Activated T-cell treated with anti-CD3 and anti-CD28 coated beads, Interleukin-2, amount 50 U/mL, for 4 hours (primary cell): ENCODE measurements around the gene TCP1. TPM values are rescaled to one million over a fixed set of nuclear protein-coding genes. Genes with fewer than 3 reads are reported as not detected.

Experiments
- ATAC-seq, 2 donors: fragments of 200-7000 bp; cut with Tn5 transposase; one replicate each; pipeline ENCODE4 v1.10.0; 2021
- DNase-seq: peaks from one replicate; pipeline ENCODE4 v3.0.0-alpha.2; 2020
- H3K27me3 Mint-ChIP-seq: one replicate; pipeline ENCODE4 v1.8.0; 2021; ENCODE audit warnings: low read depth, mixed read lengths
- H3K36me3 Mint-ChIP-seq: one replicate; pipeline ENCODE4 v1.8.0; 2022; ENCODE audit warnings: mixed read lengths; ENCODE audit not compliant: insufficient read depth
- H3K4me1 Mint-ChIP-seq: one replicate; pipeline ENCODE4 v1.8.0; 2021; ENCODE audit warnings: low read depth, mixed read lengths
- H3K4me3 Mint-ChIP-seq: one replicate; pipeline ENCODE4 v1.8.0; 2021; ENCODE audit warnings: mild to moderate bottlenecking, moderate library complexity, mixed read lengths
- H3K9me3 Mint-ChIP-seq: one replicate; pipeline ENCODE4 v1.8.0; 2021; ENCODE audit warnings: mixed read lengths
- total RNA-seq, 3 donors: library from RNA; stranded (reverse); gene quantifications; one replicate each; pipeline ENCODE4 v1.2.1, GENCODE V29; 2021

Gene TCP1
- total RNA-seq = 100 to 1,000 TPM; 623 to 691 (median 686) TPM

- DNase-seq (peak; percentile 98), ATAC-seq (peak; percentile 81 to 84)
- H3K4me1 Mint-ChIP-seq = peaks cover 62% of the 10 kb centered on the region
- peak within 1 kb of the TSS; percentile 99 for H3K4me3 Mint-ChIP-seq
- no peaks in the 10 kb centered on the region for H3K9me3 Mint-ChIP-seq
- H3K27me3 Mint-ChIP-seq = no peaks in the 10 kb centered on the region
- peaks cover 53% of the 10 kb centered on the region for H3K36me3 Mint-ChIP-seq
These were observed at the start of gene TCP1 for GRCh38 chr6:159789377-159790148. TCP1 (minus strand) TSS chr6:159789602; CDS start chr6:159789468, 134 bp downstream.

- no peaks in the 10 kb centered on the region for H3K36me3 Mint-ChIP-seq
- H3K27me3 Mint-ChIP-seq = peaks cover 3% of the 10 kb centered on the region
- no peak overlapping the region for H3K4me3 Mint-ChIP-seq
- ATAC-seq (no peak), DNase-seq (no peak)
- no peaks in the 10 kb centered on the region for H3K9me3 Mint-ChIP-seq
- H3K4me1 Mint-ChIP-seq = peaks cover 7% of the 10 kb centered on the region
These were observed 48.8 kb upstream of the TCP1 start for GRCh38 chr6:159838020-159838744.

- Mint-ChIP-seq H3K27me3 (peaks cover 3% of the 10 kb centered on the region), H3K4me1 (peaks cover 9% of the 10 kb centered on the region)
- no peak for ATAC-seq
These were observed 48.1 kb upstream of the TCP1 start for GRCh38 chr6:159837511-159837910.

GRCh38 chr6:159836718-159837490, 47.5 kb upstream of the TCP1 start:
- Mint-ChIP-seq H3K4me3 (no peak overlapping the region), H3K27me3 (peaks cover 3% of the 10 kb centered on the region), H3K9me3 (no peaks in the 10 kb centered on the region)

More at GRCh38 chr6:159837511-159837910, 48.1 kb upstream of the TCP1 start:
- DNase-seq = no peak
- Mint-ChIP-seq H3K4me3 (no peak overlapping the region), H3K36me3 (no peaks in the 10 kb centered on the region), H3K9me3 (no peaks in the 10 kb centered on the region)

GRCh38 chr6:159833997-159834603, 44.7 kb upstream of the TCP1 start:
- no peaks in the 10 kb centered on the region for H3K36me3 Mint-ChIP-seq
- ATAC-seq (no peak), DNase-seq (no peak)
- H3K9me3 Mint-ChIP-seq = no peaks in the 10 kb centered on the region
- H3K4me3 Mint-ChIP-seq = no peak overlapping the region
- no peaks in the 10 kb centered on the region for H3K27me3 Mint-ChIP-seq
- peaks cover 15% of the 10 kb centered on the region for H3K4me1 Mint-ChIP-seq

More at GRCh38 chr6:159836718-159837490, 47.5 kb upstream of the TCP1 start:
- DNase-seq (no peak), ATAC-seq (no peak)
- Mint-ChIP-seq H3K36me3 (no peaks in the 10 kb centered on the region), H3K4me1 (peaks cover 9% of the 10 kb centered on the region)

- ATAC-seq (no peak), DNase-seq (no peak)
- Mint-ChIP-seq H3K4me3 (no peak overlapping the region), H3K4me1 (peaks cover 15% of the 10 kb centered on the region), H3K36me3 (no peaks in the 10 kb centered on the region), H3K9me3 (no peaks in the 10 kb centered on the region), H3K27me3 (no peaks in the 10 kb centered on the region)
These were observed 44.2 kb upstream of the TCP1 start for GRCh38 chr6:159833556-159833955.

GRCh38 chr6:159832946-159833345, 43.5 kb upstream of the TCP1 start:
- DNase-seq (no peak), ATAC-seq (no peak)
- Mint-ChIP-seq H3K4me1 (peaks cover 15% of the 10 kb centered on the region), H3K9me3 (no peaks in the 10 kb centered on the region), H3K36me3 (no peaks in the 10 kb centered on the region), H3K27me3 (no peaks in the 10 kb centered on the region), H3K4me3 (no peak overlapping the region)

- no peaks in the 10 kb centered on the region for H3K9me3 Mint-ChIP-seq
- H3K36me3 Mint-ChIP-seq = no peaks in the 10 kb centered on the region
- ATAC-seq = no peak
- DNase-seq = no peak
- peaks cover 15% of the 10 kb centered on the region for H3K4me1 Mint-ChIP-seq
- H3K27me3 Mint-ChIP-seq = no peaks in the 10 kb centered on the region
- H3K4me3 Mint-ChIP-seq = no peak overlapping the region
These were observed 41.9 kb upstream of the TCP1 start for GRCh38 chr6:159831373-159831679.

GRCh38 chr6:159830501-159831372, 41.3 kb upstream of the TCP1 start:
- Mint-ChIP-seq H3K9me3 (no peaks in the 10 kb centered on the region), H3K27me3 (no peaks in the 10 kb centered on the region), H3K4me1 (peaks cover 15% of the 10 kb centered on the region), H3K4me3 (no peak overlapping the region), H3K36me3 (no peaks in the 10 kb centered on the region)
- DNase-seq (no peak), ATAC-seq (no peak)

- DNase-seq (no peak), ATAC-seq (no peak)
- Mint-ChIP-seq H3K27me3 (no peaks in the 10 kb centered on the region), H3K4me1 (peaks cover 12% of the 10 kb centered on the region), H3K36me3 (no peaks in the 10 kb centered on the region), H3K9me3 (no peaks in the 10 kb centered on the region), H3K4me3 (no peak overlapping the region)
These were observed 40.1 kb upstream of the TCP1 start for GRCh38 chr6:159829526-159829925.

GRCh38 chr6:159828074-159828473, 38.7 kb upstream of the TCP1 start:
- no peaks in the 10 kb centered on the region for H3K27me3 Mint-ChIP-seq
- H3K9me3 Mint-ChIP-seq = no peaks in the 10 kb centered on the region
- H3K4me3 Mint-ChIP-seq = no peak overlapping the region
- DNase-seq = no peak
- H3K36me3 Mint-ChIP-seq = no peaks in the 10 kb centered on the region
- H3K4me1 Mint-ChIP-seq = peaks cover 8% of the 10 kb centered on the region
- no peak for ATAC-seq

GRCh38 chr6:159826968-159827647, 37.7 kb upstream of the TCP1 start:
- no peak overlapping the region for H3K4me3 Mint-ChIP-seq
- no peaks in the 10 kb centered on the region for H3K27me3 Mint-ChIP-seq
- no peaks in the 10 kb centered on the region for H3K9me3 Mint-ChIP-seq
- ATAC-seq = no peak
- H3K4me1 Mint-ChIP-seq = peaks cover 6% of the 10 kb centered on the region
- DNase-seq = no peak
- H3K36me3 Mint-ChIP-seq = no peaks in the 10 kb centered on the region

GRCh38 chr6:159826004-159826403, 36.6 kb upstream of the TCP1 start:
- Mint-ChIP-seq H3K9me3 (no peaks in the 10 kb centered on the region), H3K4me1 (peaks cover 7% of the 10 kb centered on the region), H3K36me3 (no peaks in the 10 kb centered on the region), H3K27me3 (no peaks in the 10 kb centered on the region), H3K4me3 (no peak overlapping the region)
- DNase-seq (no peak), ATAC-seq (no peak)
